HG02970 (cell line): ENCODE data around the gene OLR1.
"Not testable (repeated sequence)": the region's sequence is repeated elsewhere in the genome, so short reads cannot be mapped to it uniquely, and the experiment has no call there.

Source experiments
- ATAC-seq: cut with Tn5 transposase; IDR thresholded peaks from one replicate; pipeline ENCODE4 v1.9.1; 2021; ENCODE audit warnings: mild to moderate bottlenecking, moderate library complexity, moderate number of reproducible peaks; ENCODE audit not compliant: unreplicated experiment, low FRiP score

The OLR1 gene

GRCh38 chr12:10191865-10192264, 19.9 kb upstream of the OLR1 start:
- ATAC-seq = no peak

- ATAC-seq = no peak
Measured at GRCh38 chr12:10190558-10191388, 18.8 kb upstream of the OLR1 start.

- ATAC-seq = no peak
Measured at GRCh38 chr12:10189653-10190052, 17.7 kb upstream of the OLR1 start.

- ATAC-seq = not testable (repeated sequence)
Measured at GRCh38 chr12:10186958-10187357, 15.0 kb upstream of the OLR1 start.

GRCh38 chr12:10186299-10186698, 14.4 kb upstream of the OLR1 start:
- no peak for ATAC-seq

- ATAC-seq = no peak
Measured at GRCh38 chr12:10184261-10184843, 12.4 kb upstream of the OLR1 start.

GRCh38 chr12:10182354-10183049, 10.6 kb upstream of the OLR1 start:
- no peak for ATAC-seq

GRCh38 chr12:10179776-10180181, 7.8 kb upstream of the OLR1 start:
- ATAC-seq = no peak

- no peak for ATAC-seq
Measured at GRCh38 chr12:10178821-10179220, 6.9 kb upstream of the OLR1 start, which contains the start of gene TMEM52B. TMEM52B (plus strand) TSS chr12:10179032; CDS start chr12:10179575, 543 bp downstream.

- ATAC-seq = no peak
Measured at GRCh38 chr12:10175846-10176636, 4.1 kb upstream of the OLR1 start.

GRCh38 chr12:10174986-10175614, 3.2 kb upstream of the OLR1 start:
- ATAC-seq = no peak

- ATAC-seq = no peak
Measured at GRCh38 chr12:10170216-10170615, 1.7 kb downstream of the OLR1 start.

- no peak for ATAC-seq
Measured at GRCh38 chr12:10169104-10169503, 2.8 kb downstream of the OLR1 start.

- ATAC-seq = no peak
Measured at GRCh38 chr12:10167599-10167998, 4.3 kb downstream of the OLR1 start.

- no peak for ATAC-seq
Measured at GRCh38 chr12:10165421-10165820, 6.5 kb downstream of the OLR1 start.

- ATAC-seq = no peak
Measured at GRCh38 chr12:10163084-10163483, 8.8 kb downstream of the OLR1 start.

- no peak for ATAC-seq
Measured at GRCh38 chr12:10160617-10161385, 11.1 kb downstream of the OLR1 start.

GRCh38 chr12:10159280-10159679, 12.7 kb downstream of the OLR1 start:
- no peak for ATAC-seq

GRCh38 chr12:10158406-10158805, 13.5 kb downstream of the OLR1 start:
- no peak for ATAC-seq
